ENCODE measurements around the gene TEX2. TPM values are rescaled to one million over a fixed set of nuclear protein-coding genes. Genes with fewer than 3 reads are reported as not detected.
A peak's percentile ranks its signal among the peaks of the same experiment; 100 is the strongest.
"Not testable (repeated sequence)": the region's sequence is repeated elsewhere in the genome, so short reads cannot be mapped to it uniquely, and the experiment has no call there.

The TEX2 gene
- polyA plus RNA-seq, 3 donors: 6.5 to 8.7 (median 7.8) TPM

DNA sequence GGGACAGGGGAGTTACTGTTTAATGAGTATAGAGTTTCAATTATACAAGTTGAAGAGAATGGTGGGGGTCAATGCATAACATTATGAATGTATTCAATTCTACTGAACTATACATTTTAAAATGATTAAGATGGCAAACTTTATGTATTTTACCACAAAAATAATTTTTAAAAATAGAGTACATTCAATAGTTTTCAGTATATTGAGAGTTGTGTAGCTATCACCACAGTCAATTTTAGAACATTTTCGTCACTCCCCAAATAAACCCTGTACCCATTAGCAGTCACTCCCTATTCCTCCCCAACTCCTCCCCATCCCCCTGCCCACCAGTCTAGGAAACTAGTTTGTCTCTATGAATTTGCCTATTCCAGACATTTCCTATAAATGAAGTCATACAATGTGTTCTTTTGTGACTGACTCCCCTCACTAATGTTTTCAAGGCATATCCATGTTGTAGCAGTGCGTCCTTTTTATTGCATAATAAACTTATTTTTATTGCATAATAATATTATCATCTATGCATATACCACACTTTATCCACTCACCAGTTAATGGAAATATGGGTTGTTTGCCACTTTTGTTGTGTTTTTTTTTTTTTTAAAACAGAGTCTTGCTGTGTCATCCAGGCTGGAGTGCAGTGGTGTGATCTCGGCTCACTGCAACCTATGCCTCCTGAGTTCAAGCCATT lies 80.6 kb downstream of the TEX2 start:
- H3K9me3 Mint-ChIP-seq: peaks cover 0 to 5% (median 3%) of the 10 kb centered on the region in 7 donors
- no peaks in the 10 kb centered on the region for H3K27me3 Mint-ChIP-seq (ENCODE audit: low read depth in 3 of 3)
- H3K4me1 ChIP-seq (ENCODE audit: control insufficient read depth in 1 of 2, insufficient read depth in 2 of 2, low read length in 2 of 2): peaks cover 87 to 94% of the 10 kb centered on the region in 2 donors
- WGBS (ENCODE audit: insufficient coverage): 33% methylated on average over 1 of the region's 3 CpGs
- H2AFZ ChIP-seq (ENCODE audit: insufficient read depth, low read depth, low read length, poor library complexity, severe bottlenecking): no peak overlapping the region
- H3K27ac Mint-ChIP-seq: peak overlapping the region; percentile 74 to 97 (median 96)
- intact Hi-C loops (cut with micrococcal nuclease): loop anchor here in 1 of 2 donors (5.0 kb wide), 2 partner anchors 35 kb away; no protein-coding TSS in a partner anchor
- no peaks in the 10 kb centered on the region for H3K27me3 ChIP-seq (ENCODE audit: control insufficient read depth in 2 of 2, insufficient read depth in 2 of 2, low read length in 2 of 2)
- peaks cover 11 to 21% of the 10 kb centered on the region in 2 donors for H3K36me3 Mint-ChIP-seq
- H3K9ac ChIP-seq (ENCODE audit: insufficient read depth, low read length, poor library complexity, severe bottlenecking): no peak overlapping the region
- no peaks in the 10 kb centered on the region for H3K9me3 ChIP-seq (replicated peaks in 1 of 2; ENCODE audit: control insufficient read depth in 1 of 2, insufficient read depth in 1 of 2, low read length in 2 of 2)
- H3K79me2 ChIP-seq (ENCODE audit: insufficient read depth, low read length): peaks cover 48% of the 10 kb centered on the region
- DNase-seq: peak in 1 of 3 donors; percentile 13
- H4K20me1 ChIP-seq (ENCODE audit: insufficient read depth, low read length): no peaks in the 10 kb centered on the region
- peaks cover 0 to 9% of the 10 kb centered on the region in 2 donors for H3K36me3 ChIP-seq (replicated peaks in 1 of 2; ENCODE audit: control insufficient read depth in 1 of 2, insufficient read depth in 2 of 2, low read length in 2 of 2)
- H3K4me3 Mint-ChIP-seq: no peak overlapping the region
- H3K27ac ChIP-seq (ENCODE audit: low read depth in 1 of 2, low read length in 2 of 2): peak overlapping the region in 1 of 2 donors; percentile 70
- TF ChIP-seq, protein P1, sequence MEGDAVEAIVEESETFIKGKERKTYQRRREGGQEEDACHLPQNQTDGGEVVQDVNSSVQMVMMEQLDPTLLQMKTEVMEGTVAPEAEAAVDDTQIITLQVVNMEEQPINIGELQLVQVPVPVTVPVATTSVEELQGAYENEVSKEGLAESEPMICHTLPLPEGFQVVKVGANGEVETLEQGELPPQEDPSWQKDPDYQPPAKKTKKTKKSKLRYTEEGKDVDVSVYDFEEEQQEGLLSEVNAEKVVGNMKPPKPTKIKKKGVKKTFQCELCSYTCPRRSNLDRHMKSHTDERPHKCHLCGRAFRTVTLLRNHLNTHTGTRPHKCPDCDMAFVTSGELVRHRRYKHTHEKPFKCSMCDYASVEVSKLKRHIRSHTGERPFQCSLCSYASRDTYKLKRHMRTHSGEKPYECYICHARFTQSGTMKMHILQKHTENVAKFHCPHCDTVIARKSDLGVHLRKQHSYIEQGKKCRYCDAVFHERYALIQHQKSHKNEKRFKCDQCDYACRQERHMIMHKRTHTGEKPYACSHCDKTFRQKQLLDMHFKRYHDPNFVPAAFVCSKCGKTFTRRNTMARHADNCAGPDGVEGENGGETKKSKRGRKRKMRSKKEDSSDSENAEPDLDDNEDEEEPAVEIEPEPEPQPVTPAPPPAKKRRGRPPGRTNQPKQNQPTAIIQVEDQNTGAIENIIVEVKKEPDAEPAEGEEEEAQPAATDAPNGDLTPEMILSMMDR (IDR thresholded peaks at IDR 0.05): no peak
- H3K4me2 ChIP-seq (replicated peaks; ENCODE audit: extremely low read depth, low read length, poor library complexity, severe bottlenecking): no peak overlapping the region
- H3K4me1 Mint-ChIP-seq: peaks cover 84% of the 10 kb centered on the region
- no peak overlapping the region for H3K4me3 ChIP-seq (replicated peaks in 1 of 3; ENCODE audit: low read depth in 2 of 3, low read length in 3 of 3)

DNA sequence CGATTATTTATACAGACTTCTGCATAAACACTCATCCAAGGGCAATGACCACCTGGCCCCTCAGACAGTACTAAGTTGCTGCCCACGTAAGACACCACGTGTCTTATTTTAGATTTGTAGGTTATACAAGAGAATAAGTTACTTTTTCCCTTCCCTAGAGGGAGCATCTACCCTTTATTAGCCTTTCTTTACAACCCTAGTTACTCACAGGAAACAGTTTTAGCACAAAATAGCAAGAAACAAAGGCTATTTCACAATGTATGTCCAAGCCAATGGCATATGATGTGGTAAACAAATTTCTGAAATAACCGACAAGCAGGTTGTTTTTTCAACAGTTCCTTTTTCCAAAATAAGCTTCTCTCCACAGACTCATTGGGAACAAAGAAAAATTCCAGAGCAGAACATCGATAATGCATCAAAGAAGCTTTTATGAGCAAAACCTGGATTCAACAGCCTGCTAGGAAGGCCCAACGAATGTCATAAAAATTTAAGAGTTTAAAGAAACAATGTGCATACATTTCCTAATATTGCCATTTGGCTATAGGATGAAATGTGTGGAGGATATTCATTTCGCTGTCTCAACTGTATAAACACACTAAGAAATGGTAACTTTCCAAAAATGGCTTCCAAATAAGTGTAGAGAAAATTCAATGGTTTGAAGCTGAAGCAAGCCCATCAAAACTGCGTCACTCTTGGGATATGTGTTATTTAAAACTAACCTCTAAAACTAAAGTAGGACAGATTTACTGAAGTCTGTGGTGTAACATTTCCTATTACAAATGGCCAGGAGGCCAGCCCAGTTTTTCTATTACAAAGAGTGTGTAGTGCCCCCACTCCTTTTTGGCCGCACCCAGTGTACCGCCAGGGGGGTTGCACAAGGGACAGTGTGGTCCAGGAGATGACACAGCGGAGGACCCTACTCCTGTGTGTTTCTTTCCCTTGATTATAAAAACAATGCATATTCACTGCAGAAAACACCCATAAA lies 82.7 kb downstream of the TEX2 start:
- H3K36me3 Mint-ChIP-seq: peaks cover 2 to 13% of the 10 kb centered on the region in 2 donors
- peaks cover 91 to 100% of the 10 kb centered on the region in 2 donors for H3K4me1 ChIP-seq (ENCODE audit: control insufficient read depth in 1 of 2, insufficient read depth in 2 of 2, low read length in 2 of 2)
- WGBS (ENCODE audit: insufficient coverage): 0% methylated on average over 2 of the region's 11 CpGs
- peaks cover 49% of the 10 kb centered on the region for H3K79me2 ChIP-seq (ENCODE audit: insufficient read depth, low read length)
- H3K27ac Mint-ChIP-seq: peak overlapping the region; percentile 92 to 97 (median 96)
- peak; percentile 66 to 88 (median 75) for DNase-seq
- H2AFZ ChIP-seq (ENCODE audit: insufficient read depth, low read depth, low read length, poor library complexity, severe bottlenecking): peak overlapping the region; percentile 10
- no peaks in the 10 kb centered on the region for H4K20me1 ChIP-seq (ENCODE audit: insufficient read depth, low read length)
- H3K9me3 Mint-ChIP-seq: peaks cover 0 to 5% (median 3%) of the 10 kb centered on the region in 7 donors
- H3K4me1 Mint-ChIP-seq: peaks cover 88% of the 10 kb centered on the region
- no peaks in the 10 kb centered on the region for H3K27me3 ChIP-seq (ENCODE audit: control insufficient read depth in 2 of 2, insufficient read depth in 2 of 2, low read length in 2 of 2)
- H3K4me3 Mint-ChIP-seq: peak overlapping the region; percentile 9 to 71
- H3K36me3 ChIP-seq (replicated peaks in 1 of 2; ENCODE audit: control insufficient read depth in 1 of 2, insufficient read depth in 2 of 2, low read length in 2 of 2): no peaks in the 10 kb centered on the region
- H3K27me3 Mint-ChIP-seq (ENCODE audit: low read depth in 3 of 3): no peaks in the 10 kb centered on the region
- H3K27ac ChIP-seq (ENCODE audit: low read depth in 1 of 2, low read length in 2 of 2): peak overlapping the region; percentile 78 to 94
- H3K9me3 ChIP-seq (replicated peaks in 1 of 2; ENCODE audit: control insufficient read depth in 1 of 2, insufficient read depth in 1 of 2, low read length in 2 of 2): no peaks in the 10 kb centered on the region
- peak overlapping the region in 1 of 3 experiments; percentile 50 for H3K4me3 ChIP-seq (replicated peaks in 1 of 3; ENCODE audit: low read depth in 2 of 3, low read length in 3 of 3)
- H3K9ac ChIP-seq (ENCODE audit: insufficient read depth, low read length, poor library complexity, severe bottlenecking): peak overlapping the region; percentile 48
- TF ChIP-seq, protein P1 (IDR thresholded peaks at IDR 0.05): peak; percentile 48
- H3K4me2 ChIP-seq (replicated peaks; ENCODE audit: extremely low read depth, low read length, poor library complexity, severe bottlenecking): peak overlapping the region; percentile 68
- intact Hi-C loops (cut with micrococcal nuclease): loop anchor here in 1 of 2 donors (5.0 kb wide), 2 partner anchors 33 to 37 kb away; no protein-coding TSS in a partner anchor

DNA sequence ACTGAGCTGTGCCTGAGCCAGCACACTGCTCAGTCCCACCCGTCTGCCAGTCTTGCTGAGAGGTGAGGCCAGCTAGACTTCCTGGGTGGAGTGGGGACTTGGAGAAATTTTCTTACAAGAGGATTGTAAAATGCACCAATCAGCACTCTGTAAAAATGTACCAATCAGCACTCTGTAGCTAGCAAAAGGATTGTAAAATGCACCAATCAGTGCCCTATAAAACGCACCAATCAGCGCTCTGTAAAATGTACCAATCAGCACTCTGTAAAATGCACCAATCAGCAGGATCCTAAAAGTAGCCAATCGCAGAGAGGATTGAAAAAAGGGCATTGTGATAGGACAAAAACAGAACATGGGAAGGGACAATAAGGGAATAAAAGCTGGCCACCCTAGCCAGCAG lies 84.0 kb downstream of the TEX2 start:
- H3K4me3 Mint-ChIP-seq; H4K20me1 ChIP-seq (ENCODE audit: insufficient read depth, low read length); H3K4me2 ChIP-seq (replicated peaks; ENCODE audit: extremely low read depth, low read length, poor library complexity, severe bottlenecking); H3K27me3 ChIP-seq (ENCODE audit: control insufficient read depth in 2 of 2, insufficient read depth in 2 of 2, low read length in 2 of 2); H3K9me3 Mint-ChIP-seq; DNase-seq; H3K9ac ChIP-seq (ENCODE audit: insufficient read depth, low read length, poor library complexity, severe bottlenecking); H3K36me3 ChIP-seq (replicated peaks in 1 of 2; ENCODE audit: control insufficient read depth in 1 of 2, insufficient read depth in 2 of 2, low read length in 2 of 2); H3K9me3 ChIP-seq (replicated peaks in 1 of 2; ENCODE audit: control insufficient read depth in 1 of 2, insufficient read depth in 1 of 2, low read length in 2 of 2); H3K27me3 Mint-ChIP-seq (ENCODE audit: low read depth in 3 of 3); H2AFZ ChIP-seq (ENCODE audit: insufficient read depth, low read depth, low read length, poor library complexity, severe bottlenecking); H3K4me3 ChIP-seq (replicated peaks in 1 of 3; ENCODE audit: low read depth in 2 of 3, low read length in 3 of 3): not testable (repeated sequence)
- Mint-ChIP-seq H3K4me1 (peaks cover 88% of the 10 kb centered on the region), H3K27ac (peak overlapping the region; percentile 92 to 97 (median 96)), H3K36me3 (peaks cover 2 to 13% of the 10 kb centered on the region in 2 donors)
- Histone ChIP-seq H3K79me2 (ENCODE audit: insufficient read depth, low read length) (peaks cover 51% of the 10 kb centered on the region), H3K27ac (ENCODE audit: low read depth in 1 of 2, low read length in 2 of 2) (peak overlapping the region; percentile 78 to 94), H3K4me1 (ENCODE audit: control insufficient read depth in 1 of 2, insufficient read depth in 2 of 2, low read length in 2 of 2) (peaks cover 91 to 100% of the 10 kb centered on the region in 2 donors)
- intact Hi-C loops (cut with micrococcal nuclease): loop anchor here in 1 of 2 donors (5.0 kb wide), 1 partner anchor 83 kb away; the partner anchor contains the start of gene TEX2
- WGBS (ENCODE audit: insufficient coverage): no CpG with 5 or more reads among the region's 4 CpGs

Measured in CD14-positive monocyte (primary cell).